Heart left ventricle (tissue), 16 donors: ENCODE data around the gene RIN3. TPM values are rescaled to one million over a fixed set of nuclear protein-coding genes. Genes with fewer than 3 reads are reported as not detected.

Experiments
- ATAC-seq, 4 donors: fragments of 200-7000 bp; cut with Tn5 transposase; one replicate each; pipeline ENCODE4 v1.9.1; 2020 to 2022; ENCODE audit warnings: moderate library complexity in 4 of 4, mild to moderate bottlenecking in 3 of 4, moderate number of reproducible peaks in 1 of 4
- DNase-seq, 5 donors: peaks; one replicate each; pipeline ENCODE4 v3.0.0-alpha.2; 2020
- H3K27ac ChIP-seq, 12 donors: fragments of 200-600 bp; sonication (generic) in 4 of 12; one replicate each; pipeline versions ENCODE4 v1.5.0 to v1.8.0; 2016 to 2022; ENCODE audit warnings: mild to moderate bottlenecking in 2 of 12
- H3K27me3 ChIP-seq, 9 donors: fragments of 200-600 bp; sonication (generic) in 2 of 9; one replicate each; pipeline versions ENCODE4 v1.5.1 to v1.8.0; 2016 to 2022; ENCODE audit warnings: mild to moderate bottlenecking in 3 of 9
- H3K36me3 ChIP-seq, 9 donors: fragments of 200-600 bp; sonication (generic) in 2 of 9; one replicate each; pipeline versions ENCODE4 v1.5.0 to v1.8.0; 2018 to 2022; ENCODE audit warnings: mild to moderate bottlenecking in 2 of 9
- H3K4me1 ChIP-seq, 12 donors: fragments of 200-600 bp; sonication (generic) in 4 of 12; one replicate each; pipeline versions ENCODE4 v1.5.0 to v1.8.0; 2016 to 2022; ENCODE audit warnings: mild to moderate bottlenecking in 3 of 12
- H3K4me3 ChIP-seq, 12 donors: fragments of 200-600 bp; sonication (generic) in 4 of 12; one replicate each; pipeline versions ENCODE4 v1.5.0 to v1.8.0; 2017 to 2022; ENCODE audit warnings: mild to moderate bottlenecking in 9 of 12, moderate library complexity in 4 of 12
- H3K9me3 ChIP-seq, 12 donors: fragments of 200-600 bp; sonication (generic) in 4 of 12; one replicate each; pipeline versions ENCODE4 v1.5.0 to v1.8.0; 2016 to 2022; ENCODE audit warnings: mild to moderate bottlenecking in 1 of 12
- POLR2A ChIP-seq, 2 donors: fragments of 450-650 bp; IDR thresholded peaks; one replicate each; pipeline ENCODE4 v1.6.1; 2017; ENCODE audit warnings: antibody characterized with exemption in 2 of 2, mild to moderate bottlenecking in 2 of 2, moderate library complexity in 2 of 2
- WGBS, 4 donors: extraction: QIAGEN DNeasy Blood & Tissue Kit in 2 of 4; methylation state at CpG; one replicate each; pipeline versions ENCODE4 v1.1.5 to v1.1.7; 2013 to 2018; 5-methylcytosine and 5-hydroxymethylcytosine counted together
- intact Hi-C, 10 donors: fragments of 100-400 bp; cut with DNase I; formaldehyde crosslinking; loops; one replicate each; pipeline versions ENCODE4 v1.11.1 to v1.14.2; 2022
- polyA plus RNA-seq, 2 donors: library from polyadenylated mRNA; stranded (reverse); fragments of 200-250 nt; gene quantifications; one replicate each; pipeline ENCODE4 v1.2.3, GENCODE V29; 2013
- total RNA-seq, 9 donors: library from RNA; depleted of rRNA in 2 of 9; stranded (reverse); fragments of >200 nt in 2 of 9; fragmentation: NEBNext Ultra II Directional in 3 of 9; extraction: Animal tissue kit (Norgen Biotek cat#: 25700) in 3 of 9; gene quantifications; one replicate each; pipeline versions ENCODE4 v1.1.0 to v1.2.4, GENCODE V29; 2016 to 2023
- TF ChIP-seq, protein P1 (sequence below), 12 donors: fragments of 200-600 bp; sonication (generic) in 4 of 12; IDR thresholded peaks; one replicate each; pipeline versions ENCODE4 v1.5.0 to v1.8.0; 2018 to 2022; ENCODE audit warnings: antibody characterized with exemption in 12 of 12, mild to moderate bottlenecking in 5 of 12
- donor health status: ischemic (EF 13 %, LVEDD 7.1; RV severe dilation, severe dysfunction).
- donor health status: healthy with polysubstance abuse.
- donor health status: DM: no; HTN: yes; CAD: no.
- donor health status: DM: no; HTN: no; CAD: no.
- donor health status: ischemic (EF 25% LVEDD 6.9; RV normal size, moderate dysfunction).
- donor health status: ischemic (EF 25% LVEDD 5.7; RV mildly dilated, moderate dysfunction).
- donor health status: healthy.
- donor health status: DM: yes; HTN: yes; CAD: no.
- donor health status: ischemic (EF 35%, LVEDD 5.7; RV mildly dilated, moderate dysfunction).
- donor health status: nonischemic (EF 11% LVEDD 7.7; RV severe dilation, severe dysfunction).
- donor health status: DM: yes; HTN: yes; CAD: no.
- donor health status: PGD.
- donor health status: ischemic (EF 29% LVEDD 5.4; RV normal size, mild dysfunction).
- donor health status: nonischemic (EF 23%, LVEDD 6.1; RV moderate dilation, normal function).

RIN3 gene
- total and polyA plus RNA-seq, 11 donors, result 8.6 to 37.0 (median 12.7) TPM

DNA sequence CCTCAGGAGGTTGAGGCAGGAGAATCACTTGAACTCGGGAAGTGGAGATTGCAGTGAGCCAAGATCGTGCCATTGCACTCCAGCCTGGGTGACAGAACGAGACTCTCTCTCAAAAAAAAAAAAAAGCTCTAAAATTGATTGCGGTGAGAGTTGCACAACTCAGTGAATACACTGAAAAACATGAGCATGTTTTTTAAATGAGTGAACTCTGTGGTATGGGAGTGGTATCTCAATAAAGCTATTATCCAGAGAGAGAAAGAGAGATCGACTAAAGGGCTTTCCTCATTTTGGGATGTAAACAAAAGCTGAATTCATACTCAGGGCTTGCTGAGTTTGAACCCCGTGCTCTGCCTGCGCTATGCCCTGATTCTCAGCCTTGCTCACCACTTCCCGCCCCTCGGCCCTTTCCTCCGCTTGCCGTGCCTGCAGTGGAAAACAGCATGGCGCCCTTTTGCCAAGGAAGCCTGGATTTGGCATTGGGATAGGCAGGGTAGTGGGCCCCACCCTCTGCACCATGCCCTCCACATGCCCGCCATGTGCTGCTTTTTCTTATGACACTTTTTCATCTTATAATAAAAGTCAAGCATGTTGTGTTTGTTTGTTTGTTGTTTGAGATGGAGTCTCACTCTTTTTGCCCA lies 132.4 kb downstream of the RIN3 start:
- WGBS, 4 donors, result 89 to 94% (median 92%) methylated on average over 13 of the region's 13 CpGs
- ATAC-seq (no peak), DNase-seq (no peak)
- intact Hi-C loops, result no loop called here
- H3K4me1 ChIP-seq, result peaks cover 0 to 57% (median 3%) of the 10 kb centered on the region in 12 donors
- peak overlapping the region in 2 of 12 donors; percentile 32 to 95 for H3K27ac ChIP-seq
- TF ChIP-seq, protein P1, sequence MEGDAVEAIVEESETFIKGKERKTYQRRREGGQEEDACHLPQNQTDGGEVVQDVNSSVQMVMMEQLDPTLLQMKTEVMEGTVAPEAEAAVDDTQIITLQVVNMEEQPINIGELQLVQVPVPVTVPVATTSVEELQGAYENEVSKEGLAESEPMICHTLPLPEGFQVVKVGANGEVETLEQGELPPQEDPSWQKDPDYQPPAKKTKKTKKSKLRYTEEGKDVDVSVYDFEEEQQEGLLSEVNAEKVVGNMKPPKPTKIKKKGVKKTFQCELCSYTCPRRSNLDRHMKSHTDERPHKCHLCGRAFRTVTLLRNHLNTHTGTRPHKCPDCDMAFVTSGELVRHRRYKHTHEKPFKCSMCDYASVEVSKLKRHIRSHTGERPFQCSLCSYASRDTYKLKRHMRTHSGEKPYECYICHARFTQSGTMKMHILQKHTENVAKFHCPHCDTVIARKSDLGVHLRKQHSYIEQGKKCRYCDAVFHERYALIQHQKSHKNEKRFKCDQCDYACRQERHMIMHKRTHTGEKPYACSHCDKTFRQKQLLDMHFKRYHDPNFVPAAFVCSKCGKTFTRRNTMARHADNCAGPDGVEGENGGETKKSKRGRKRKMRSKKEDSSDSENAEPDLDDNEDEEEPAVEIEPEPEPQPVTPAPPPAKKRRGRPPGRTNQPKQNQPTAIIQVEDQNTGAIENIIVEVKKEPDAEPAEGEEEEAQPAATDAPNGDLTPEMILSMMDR (IDR thresholded peaks at IDR 0.05), result no peak
- TF ChIP-seq POLR2A (IDR thresholded peaks at IDR 0.05), result no peak
- peaks cover 0 to 22% (median 6%) of the 10 kb centered on the region in 9 donors for H3K36me3 ChIP-seq
- H3K27me3 ChIP-seq, result no peaks in the 10 kb centered on the region
- peaks cover 0 to 9% (median 0%) of the 10 kb centered on the region in 12 donors for H3K9me3 ChIP-seq
- no peak overlapping the region for H3K4me3 ChIP-seq

DNA sequence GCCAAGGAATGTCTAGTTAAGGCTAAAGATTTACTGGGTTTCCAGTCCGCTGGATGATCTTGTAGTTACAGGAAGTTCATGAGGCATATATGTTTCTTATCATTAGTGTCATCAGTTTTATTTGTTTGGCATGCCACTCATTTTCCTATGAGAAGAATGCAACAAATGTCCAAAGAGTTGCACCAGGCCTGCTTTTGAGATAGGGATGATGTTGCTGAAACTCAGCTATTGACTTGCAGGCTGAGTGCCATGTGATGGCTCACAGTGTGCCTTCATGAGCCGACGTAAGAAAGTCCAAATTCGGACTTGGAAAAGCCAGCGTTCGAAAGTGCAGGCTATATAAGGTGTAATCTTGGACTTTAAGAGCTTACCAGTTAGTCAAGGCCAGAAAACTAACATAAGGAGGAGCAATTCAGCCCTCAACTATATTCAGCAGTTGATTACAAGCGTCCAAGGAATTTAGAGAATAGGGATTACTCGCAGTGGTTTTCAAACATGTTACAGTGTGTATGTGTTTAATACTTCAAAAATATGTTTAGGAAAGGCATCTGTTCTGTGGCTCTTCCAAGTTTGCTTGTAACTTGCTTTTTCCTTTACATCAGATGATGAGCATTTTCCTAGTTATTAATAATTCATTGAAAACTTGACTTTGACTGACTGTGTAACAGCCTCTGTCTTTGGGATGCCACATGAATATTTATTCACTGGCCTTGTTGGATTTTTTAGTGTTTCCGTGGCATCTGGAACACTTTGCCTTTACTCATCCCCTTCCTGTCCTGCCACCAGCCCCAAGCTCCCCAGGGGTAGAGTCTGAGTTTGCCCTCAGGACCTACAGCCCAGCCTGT lies 133.6 kb downstream of the RIN3 start:
- ATAC-seq (no peak), DNase-seq (no peak)
- Histone ChIP-seq H3K4me3 (no peak overlapping the region), H3K36me3 (peaks cover 0 to 15% (median 6%) of the 10 kb centered on the region in 9 donors), H3K27ac (peak overlapping the region in 5 of 12 donors; percentile 26 to 95 (median 47)), H3K27me3 (no peaks in the 10 kb centered on the region), H3K4me1 (peaks cover 0 to 62% (median 3%) of the 10 kb centered on the region in 12 donors), H3K9me3 (peaks cover 0 to 9% (median 0%) of the 10 kb centered on the region in 12 donors)
- TF ChIP-seq, protein P1 (IDR thresholded peaks at IDR 0.05), result no peak
- no peak for TF ChIP-seq POLR2A (IDR thresholded peaks at IDR 0.05)
- intact Hi-C loops, result no loop called here
- 60 to 75% (median 61%) methylated on average over 9 of the region's 9 CpGs for WGBS, 4 donors

DNA sequence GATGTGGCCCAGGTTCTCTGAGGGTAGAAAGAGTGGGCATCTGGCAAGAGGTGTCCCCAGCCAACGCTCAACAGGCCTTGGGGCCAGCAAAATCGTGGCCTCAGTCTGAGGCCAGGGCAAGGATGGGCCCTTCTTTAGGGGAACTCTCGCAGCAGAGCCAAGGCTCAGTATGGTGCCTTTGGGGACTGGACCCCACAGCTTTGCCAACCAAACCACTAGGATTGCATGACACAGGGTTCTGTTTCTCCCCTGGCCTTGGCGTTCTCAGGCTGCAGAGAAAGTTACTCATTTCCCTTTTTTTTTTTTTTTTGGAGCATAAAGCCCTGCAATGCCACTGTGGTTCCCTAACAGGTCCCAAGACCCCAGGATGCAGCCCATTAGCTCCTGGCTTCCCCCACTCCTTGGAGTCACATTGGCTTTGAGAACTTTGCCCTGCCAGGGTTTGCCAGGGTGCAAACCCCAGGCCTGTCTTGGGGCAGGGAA lies 134.3 kb downstream of the RIN3 start:
- intact Hi-C loops, result no loop called here
- Histone ChIP-seq H3K36me3 (peaks cover 0 to 17% (median 6%) of the 10 kb centered on the region in 9 donors), H3K27me3 (no peaks in the 10 kb centered on the region), H3K27ac (peak overlapping the region in 5 of 12 donors; percentile 26 to 95 (median 47)), H3K4me1 (peaks cover 0 to 62% (median 3%) of the 10 kb centered on the region in 12 donors), H3K4me3 (no peak overlapping the region), H3K9me3 (peaks cover 0 to 9% (median 0%) of the 10 kb centered on the region in 12 donors)
- 67 to 89% (median 82%) methylated on average over 3 to 4 of the region's 4 CpGs for WGBS, 4 donors
- TF ChIP-seq, protein P1 (IDR thresholded peaks at IDR 0.05), result no peak
- no peak for TF ChIP-seq POLR2A (IDR thresholded peaks at IDR 0.05)
- DNase-seq (no peak), ATAC-seq (no peak)

DNA sequence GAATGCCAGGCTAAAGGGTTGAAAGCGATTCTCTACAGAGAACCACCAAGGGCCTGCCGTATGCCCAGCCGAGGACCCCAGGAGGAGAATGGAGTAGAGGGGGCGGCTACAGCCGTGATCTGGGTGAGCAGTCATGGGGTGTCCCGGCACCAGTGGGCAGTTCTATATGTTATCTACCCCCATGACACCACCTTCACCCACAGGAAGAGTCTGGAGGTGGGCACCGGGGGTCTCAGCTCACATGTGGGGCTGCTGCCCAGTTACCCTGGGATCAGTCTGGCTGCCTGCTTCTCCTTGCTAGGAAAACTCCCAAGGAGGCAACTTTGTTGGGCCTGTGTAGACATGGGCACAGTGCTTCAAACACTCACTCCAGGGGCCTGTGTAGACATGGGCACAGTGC lies 135.5 kb downstream of the RIN3 start:
- ATAC-seq (no peak), DNase-seq (no peak)
- H3K4me3 ChIP-seq, result no peak overlapping the region
- no peaks in the 10 kb centered on the region for H3K27me3 ChIP-seq
- WGBS, 4 donors, result 91 to 96% (median 96%) methylated on average over 6 to 7 of the region's 7 CpGs
- intact Hi-C loops, result no loop called here
- H3K9me3 ChIP-seq, result peaks cover 0 to 9% (median 0%) of the 10 kb centered on the region in 12 donors
- H3K27ac ChIP-seq, result peak overlapping the region in 3 of 12 donors; percentile 42 to 95 (median 91)
- TF ChIP-seq, protein P1 (IDR thresholded peaks at IDR 0.05), result no peak
- no peak for TF ChIP-seq POLR2A (IDR thresholded peaks at IDR 0.05)
- peaks cover 0 to 27% (median 12%) of the 10 kb centered on the region in 9 donors for H3K36me3 ChIP-seq
- peaks cover 0 to 62% (median 3%) of the 10 kb centered on the region in 12 donors for H3K4me1 ChIP-seq
